HG03175 (cell line): Measurements from ENCODE around the gene HPS1.

Source experiments
- ATAC-seq: cut with Tn5 transposase; IDR thresholded peaks from one replicate; pipeline ENCODE4 v1.9.1; 2021; ENCODE audit warnings: mild to moderate bottlenecking, moderate library complexity; ENCODE audit not compliant: unreplicated experiment

The HPS1 gene

GRCh38 chr10:98433881-98434732 lies 12.6 kb downstream of the HPS1 start:
- ATAC-seq = no peak

- ATAC-seq = no peak
These were observed 13.4 kb downstream of the HPS1 start for GRCh38 chr10:98433371-98433770.

- no peak for ATAC-seq
These were observed 14.4 kb downstream of the HPS1 start for GRCh38 chr10:98432330-98432729.

GRCh38 chr10:98431016-98431415 lies 15.7 kb downstream of the HPS1 start:
- no peak for ATAC-seq

- no peak for ATAC-seq
These were observed 16.3 kb downstream of the HPS1 start for GRCh38 chr10:98430427-98430826.

GRCh38 chr10:98429320-98430072 lies 17.2 kb downstream of the HPS1 start:
- no peak for ATAC-seq

GRCh38 chr10:98427011-98427515 lies 19.7 kb downstream of the HPS1 start:
- no peak for ATAC-seq

- no peak for ATAC-seq
These were observed 21.0 kb downstream of the HPS1 start for GRCh38 chr10:98425511-98426352.

- no peak for ATAC-seq
These were observed 22.2 kb downstream of the HPS1 start for GRCh38 chr10:98424295-98425254.

GRCh38 chr10:98423691-98424120 lies 23.0 kb downstream of the HPS1 start:
- ATAC-seq = no peak

- ATAC-seq = no peak
These were observed 24.6 kb downstream of the HPS1 start for GRCh38 chr10:98422182-98422581.

- ATAC-seq = no peak
These were observed 25.9 kb downstream of the HPS1 start for GRCh38 chr10:98420786-98421185.

- ATAC-seq = no peak
These were observed 27.1 kb downstream of the HPS1 start for GRCh38 chr10:98419469-98420261.

GRCh38 chr10:98418665-98419468 lies 27.9 kb downstream of the HPS1 start:
- ATAC-seq = no peak

GRCh38 chr10:98417973-98418664 lies 28.6 kb downstream of the HPS1 start:
- ATAC-seq = no peak

- ATAC-seq = no peak
These were observed 29.2 kb downstream of the HPS1 start for GRCh38 chr10:98417481-98417959.

GRCh38 chr10:98416606-98417388 lies 29.9 kb downstream of the HPS1 start:
- ATAC-seq = no peak
